HEK293 (cell line): Measurements from ENCODE around the gene PACSIN3.
A peak's percentile ranks its signal among the peaks of the same experiment; 100 is the strongest.

Experiments
- KLF1 ChIP-seq: fragments of 450-650 bp; formaldehyde crosslinking; IDR thresholded peaks from 2 replicates; pipeline ENCODE4 v1.5.1; 2016; ENCODE audit warnings: missing biosample characterization, missing genetic modification characterization
- KLF16 ChIP-seq: fragments of 450-650 bp; formaldehyde crosslinking; IDR thresholded peaks from 2 replicates; pipeline ENCODE4 v1.5.1; 2017; ENCODE audit warnings: missing biosample characterization, missing genetic modification characterization
- ZFP3 ChIP-seq: fragments of 450-650 bp; formaldehyde crosslinking; IDR thresholded peaks from 2 replicates; pipeline ENCODE4 v1.5.1; 2016; ENCODE audit warnings: low read depth, missing biosample characterization, missing genetic modification characterization
- ZFP37 ChIP-seq: fragments of 450-650 bp; formaldehyde crosslinking; IDR thresholded peaks from 2 replicates; pipeline ENCODE4 v1.5.1; 2016; ENCODE audit warnings: missing biosample characterization, missing genetic modification characterization
- ZNF146 ChIP-seq: fragments of 450-650 bp; formaldehyde crosslinking; IDR thresholded peaks from 2 replicates; pipeline ENCODE4 v1.5.1; 2016; ENCODE audit warnings: missing biosample characterization, missing genetic modification characterization
- ZNF155 ChIP-seq: fragments of 450-650 bp; formaldehyde crosslinking; IDR thresholded peaks from 2 replicates; pipeline ENCODE4 v1.5.1; 2016; ENCODE audit warnings: missing biosample characterization, missing genetic modification characterization
- ZNF266 ChIP-seq: fragments of 450-650 bp; formaldehyde crosslinking; IDR thresholded peaks from 2 replicates; pipeline ENCODE4 v1.5.1; 2016; ENCODE audit warnings: missing biosample characterization, missing genetic modification characterization, low read depth
- ZNF501 ChIP-seq: fragments of 450-650 bp; formaldehyde crosslinking; IDR thresholded peaks from 2 replicates; pipeline ENCODE4 v1.5.1; 2016; ENCODE audit warnings: missing biosample characterization, missing genetic modification characterization
- ZNF510 ChIP-seq: fragments of 450-650 bp; formaldehyde crosslinking; IDR thresholded peaks from 2 replicates; pipeline ENCODE4 v1.5.1; 2018; ENCODE audit warnings: mild to moderate bottlenecking, missing genetic modification characterization, missing biosample characterization; ENCODE audit not compliant: insufficient replicate concordance
- ZNF626 ChIP-seq: fragments of 450-650 bp; sonication (Bioruptor Pico); formaldehyde crosslinking; IDR thresholded peaks from 2 replicates; pipeline ENCODE4 v1.5.1; 2018; ENCODE audit warnings: missing biosample characterization, missing genetic modification characterization, inconsistent platforms
- TF ChIP-seq, protein P1 (sequence below): fragments of 450-650 bp; formaldehyde crosslinking; IDR thresholded peaks from 2 replicates; pipeline ENCODE4 v1.5.1; 2016; ENCODE audit warnings: missing biosample characterization, missing genetic modification characterization
- TF ChIP-seq, protein P2 (sequence below): fragments of 450-650 bp; formaldehyde crosslinking; IDR thresholded peaks from 2 replicates; pipeline ENCODE4 v1.5.1; 2016; ENCODE audit warnings: missing biosample characterization, missing genetic modification characterization
- TF ChIP-seq, protein P3 (sequence below): fragments of 450-650 bp; formaldehyde crosslinking; IDR thresholded peaks from 2 replicates; pipeline ENCODE4 v1.5.1; 2016; ENCODE audit warnings: missing biosample characterization, missing genetic modification characterization

DNA sequence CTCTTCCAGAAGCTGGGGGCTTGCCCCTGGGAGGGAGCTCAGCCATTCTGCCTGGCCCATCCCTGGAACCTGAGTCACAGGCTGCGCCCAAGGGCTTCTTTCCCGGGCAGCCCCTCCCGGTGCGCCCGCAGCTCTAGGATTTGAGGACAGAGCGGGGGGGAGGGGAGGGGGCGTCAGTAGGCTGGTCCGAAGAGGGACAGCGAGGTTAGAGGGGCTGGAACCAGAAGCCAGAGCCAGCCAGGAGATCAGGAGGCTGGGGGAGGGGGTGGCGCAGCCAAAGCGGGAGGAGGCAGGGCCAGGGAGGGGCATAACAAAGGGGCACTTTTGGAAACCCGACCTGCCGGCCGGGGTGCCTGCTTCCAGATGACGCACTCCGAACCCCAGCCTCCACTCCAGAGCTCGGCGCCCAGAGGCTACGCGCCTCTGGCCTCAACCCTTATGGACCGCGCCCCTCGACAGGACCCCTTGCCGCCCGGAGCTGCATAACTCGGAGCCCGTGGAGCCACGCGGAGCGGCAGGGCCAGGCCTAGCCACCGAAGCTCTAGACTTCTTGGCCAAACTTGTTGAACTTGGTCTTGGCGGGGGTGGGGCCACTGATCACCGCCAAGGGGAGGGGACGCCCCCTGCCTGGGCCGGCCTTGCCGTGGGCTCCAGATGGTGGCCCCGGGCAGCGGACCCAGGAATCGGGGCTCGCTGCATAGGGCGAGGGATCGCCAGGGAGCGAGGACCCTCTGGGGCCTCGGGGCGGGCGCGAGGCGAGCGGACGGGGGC, 744 bp downstream of the PACSIN3 start:
- TF ChIP-seq, protein P1, sequence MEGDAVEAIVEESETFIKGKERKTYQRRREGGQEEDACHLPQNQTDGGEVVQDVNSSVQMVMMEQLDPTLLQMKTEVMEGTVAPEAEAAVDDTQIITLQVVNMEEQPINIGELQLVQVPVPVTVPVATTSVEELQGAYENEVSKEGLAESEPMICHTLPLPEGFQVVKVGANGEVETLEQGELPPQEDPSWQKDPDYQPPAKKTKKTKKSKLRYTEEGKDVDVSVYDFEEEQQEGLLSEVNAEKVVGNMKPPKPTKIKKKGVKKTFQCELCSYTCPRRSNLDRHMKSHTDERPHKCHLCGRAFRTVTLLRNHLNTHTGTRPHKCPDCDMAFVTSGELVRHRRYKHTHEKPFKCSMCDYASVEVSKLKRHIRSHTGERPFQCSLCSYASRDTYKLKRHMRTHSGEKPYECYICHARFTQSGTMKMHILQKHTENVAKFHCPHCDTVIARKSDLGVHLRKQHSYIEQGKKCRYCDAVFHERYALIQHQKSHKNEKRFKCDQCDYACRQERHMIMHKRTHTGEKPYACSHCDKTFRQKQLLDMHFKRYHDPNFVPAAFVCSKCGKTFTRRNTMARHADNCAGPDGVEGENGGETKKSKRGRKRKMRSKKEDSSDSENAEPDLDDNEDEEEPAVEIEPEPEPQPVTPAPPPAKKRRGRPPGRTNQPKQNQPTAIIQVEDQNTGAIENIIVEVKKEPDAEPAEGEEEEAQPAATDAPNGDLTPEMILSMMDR (tag by site-specific recombination): no peak
- TF ChIP-seq ZNF626 (tag by site-specific recombination) (no peak), ZNF510 (no peak), ZNF501 (peak; percentile 49; the same call in 1 of the 2 replicates), ZFP3 (tag by site-specific recombination) (no peak), ZNF155 (no peak), KLF16 (no peak; the same call in 1 of the 2 replicates), KLF1 (peak; percentile 54), ZFP37 (no peak), ZNF266 (tag by site-specific recombination) (no peak), ZNF146 (tag by site-specific recombination) (no peak)
- TF ChIP-seq, protein P2, sequence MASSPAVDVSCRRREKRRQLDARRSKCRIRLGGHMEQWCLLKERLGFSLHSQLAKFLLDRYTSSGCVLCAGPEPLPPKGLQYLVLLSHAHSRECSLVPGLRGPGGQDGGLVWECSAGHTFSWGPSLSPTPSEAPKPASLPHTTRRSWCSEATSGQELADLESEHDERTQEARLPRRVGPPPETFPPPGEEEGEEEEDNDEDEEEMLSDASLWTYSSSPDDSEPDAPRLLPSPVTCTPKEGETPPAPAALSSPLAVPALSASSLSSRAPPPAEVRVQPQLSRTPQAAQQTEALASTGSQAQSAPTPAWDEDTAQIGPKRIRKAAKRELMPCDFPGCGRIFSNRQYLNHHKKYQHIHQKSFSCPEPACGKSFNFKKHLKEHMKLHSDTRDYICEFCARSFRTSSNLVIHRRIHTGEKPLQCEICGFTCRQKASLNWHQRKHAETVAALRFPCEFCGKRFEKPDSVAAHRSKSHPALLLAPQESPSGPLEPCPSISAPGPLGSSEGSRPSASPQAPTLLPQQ (tag by site-specific recombination): 0 out of 2 replicates have a peak, but pooled peaks have one; percentile 49
- TF ChIP-seq, protein P3, sequence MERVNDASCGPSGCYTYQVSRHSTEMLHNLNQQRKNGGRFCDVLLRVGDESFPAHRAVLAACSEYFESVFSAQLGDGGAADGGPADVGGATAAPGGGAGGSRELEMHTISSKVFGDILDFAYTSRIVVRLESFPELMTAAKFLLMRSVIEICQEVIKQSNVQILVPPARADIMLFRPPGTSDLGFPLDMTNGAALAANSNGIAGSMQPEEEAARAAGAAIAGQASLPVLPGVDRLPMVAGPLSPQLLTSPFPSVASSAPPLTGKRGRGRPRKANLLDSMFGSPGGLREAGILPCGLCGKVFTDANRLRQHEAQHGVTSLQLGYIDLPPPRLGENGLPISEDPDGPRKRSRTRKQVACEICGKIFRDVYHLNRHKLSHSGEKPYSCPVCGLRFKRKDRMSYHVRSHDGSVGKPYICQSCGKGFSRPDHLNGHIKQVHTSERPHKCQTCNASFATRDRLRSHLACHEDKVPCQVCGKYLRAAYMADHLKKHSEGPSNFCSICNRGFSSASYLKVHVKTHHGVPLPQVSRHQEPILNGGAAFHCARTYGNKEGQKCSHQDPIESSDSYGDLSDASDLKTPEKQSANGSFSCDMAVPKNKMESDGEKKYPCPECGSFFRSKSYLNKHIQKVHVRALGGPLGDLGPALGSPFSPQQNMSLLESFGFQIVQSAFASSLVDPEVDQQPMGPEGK (tag by site-specific recombination): peak; percentile 66
